ENCODE results near the gene RBPJ.

DNA sequence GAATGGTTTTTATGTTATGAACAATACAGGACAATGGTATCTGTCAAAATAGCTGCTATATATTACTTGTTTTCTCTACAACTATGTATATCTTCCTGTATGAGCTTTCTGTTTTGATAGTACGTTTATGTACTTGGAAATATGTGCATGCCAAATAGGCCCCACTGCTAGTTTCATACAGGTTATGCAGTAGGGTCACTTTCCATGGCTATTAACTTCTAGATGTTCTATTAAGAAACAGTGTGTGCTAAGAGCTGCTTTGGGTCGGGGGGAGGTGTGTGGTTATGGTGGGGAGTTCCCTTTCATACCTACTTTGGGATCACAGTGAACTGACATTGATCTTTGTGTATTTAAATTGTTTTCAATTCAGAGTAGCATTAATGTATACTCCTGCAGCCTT is 30.9 kb downstream of the RBPJ start:
- TF ChIP-seq, protein P1, sequence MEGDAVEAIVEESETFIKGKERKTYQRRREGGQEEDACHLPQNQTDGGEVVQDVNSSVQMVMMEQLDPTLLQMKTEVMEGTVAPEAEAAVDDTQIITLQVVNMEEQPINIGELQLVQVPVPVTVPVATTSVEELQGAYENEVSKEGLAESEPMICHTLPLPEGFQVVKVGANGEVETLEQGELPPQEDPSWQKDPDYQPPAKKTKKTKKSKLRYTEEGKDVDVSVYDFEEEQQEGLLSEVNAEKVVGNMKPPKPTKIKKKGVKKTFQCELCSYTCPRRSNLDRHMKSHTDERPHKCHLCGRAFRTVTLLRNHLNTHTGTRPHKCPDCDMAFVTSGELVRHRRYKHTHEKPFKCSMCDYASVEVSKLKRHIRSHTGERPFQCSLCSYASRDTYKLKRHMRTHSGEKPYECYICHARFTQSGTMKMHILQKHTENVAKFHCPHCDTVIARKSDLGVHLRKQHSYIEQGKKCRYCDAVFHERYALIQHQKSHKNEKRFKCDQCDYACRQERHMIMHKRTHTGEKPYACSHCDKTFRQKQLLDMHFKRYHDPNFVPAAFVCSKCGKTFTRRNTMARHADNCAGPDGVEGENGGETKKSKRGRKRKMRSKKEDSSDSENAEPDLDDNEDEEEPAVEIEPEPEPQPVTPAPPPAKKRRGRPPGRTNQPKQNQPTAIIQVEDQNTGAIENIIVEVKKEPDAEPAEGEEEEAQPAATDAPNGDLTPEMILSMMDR (IDR thresholded peaks at IDR 0.05): no peak
- TF ChIP-seq POLR2A (IDR thresholded peaks at IDR 0.05): no peak

All from body of pancreas (tissue), 4 donors.